NOMO-1 treated with DMSO at 0.1 percent for 48 hours (cell line): ENCODE data around the gene CTIF.
"Not testable (repeated sequence)": the region's sequence is repeated elsewhere in the genome, so short reads cannot be mapped to it uniquely, and the experiment has no call there.

Experiments used
- DNase-seq: peaks from one replicate; lab custom pipeline; 2025; ENCODE audit not compliant: unreplicated experiment; lab: John Stamatoyannopoulos, UW

Gene CTIF

GRCh38 chr18:48857023-48857694 is 318.3 kb downstream of the CTIF start:
- no peak for DNase-seq

- DNase-seq: no peak
Observed at GRCh38 chr18:48858676-48859075, 319.8 kb downstream of the CTIF start.

GRCh38 chr18:48859311-48860268 is 320.8 kb downstream of the CTIF start:
- no peak for DNase-seq

GRCh38 chr18:48860269-48861180 is 321.7 kb downstream of the CTIF start:
- no peak for DNase-seq

GRCh38 chr18:48861181-48861708 is 322.4 kb downstream of the CTIF start:
- DNase-seq: no peak

GRCh38 chr18:48862132-48862531 is 323.3 kb downstream of the CTIF start:
- no peak for DNase-seq

- no peak for DNase-seq
Observed at GRCh38 chr18:48862678-48863270, 323.9 kb downstream of the CTIF start.

GRCh38 chr18:48863432-48864065 is 324.7 kb downstream of the CTIF start:
- DNase-seq: no peak

GRCh38 chr18:48864876-48865275 is 326.0 kb downstream of the CTIF start:
- no peak for DNase-seq

- DNase-seq: no peak
Observed at GRCh38 chr18:48866028-48866733, 327.4 kb downstream of the CTIF start.

- DNase-seq: no peak
Observed at GRCh38 chr18:48866856-48867255, 328.0 kb downstream of the CTIF start.

- no peak for DNase-seq
Observed at GRCh38 chr18:48867978-48868377, 329.1 kb downstream of the CTIF start.

- peak; percentile 71 for DNase-seq
Observed at GRCh38 chr18:48868468-48869466, 329.9 kb downstream of the CTIF start.

GRCh38 chr18:48869591-48869990 is 330.8 kb downstream of the CTIF start:
- no peak for DNase-seq

- DNase-seq: not testable (repeated sequence)
Observed at GRCh38 chr18:48870926-48871325, 332.1 kb downstream of the CTIF start.

GRCh38 chr18:48871391-48872166 is 332.7 kb downstream of the CTIF start:
- no peak for DNase-seq
